Stimulated activated naive CD4-positive, alpha-beta T cell (primary cell): Measurements from ENCODE around the gene EVI5L.

Experiments used
- DNase-seq, 6 experiments: peaks; one replicate each; lab custom pipeline; 2025; lab: John Stamatoyannopoulos, UW

EVI5L gene

DNA sequence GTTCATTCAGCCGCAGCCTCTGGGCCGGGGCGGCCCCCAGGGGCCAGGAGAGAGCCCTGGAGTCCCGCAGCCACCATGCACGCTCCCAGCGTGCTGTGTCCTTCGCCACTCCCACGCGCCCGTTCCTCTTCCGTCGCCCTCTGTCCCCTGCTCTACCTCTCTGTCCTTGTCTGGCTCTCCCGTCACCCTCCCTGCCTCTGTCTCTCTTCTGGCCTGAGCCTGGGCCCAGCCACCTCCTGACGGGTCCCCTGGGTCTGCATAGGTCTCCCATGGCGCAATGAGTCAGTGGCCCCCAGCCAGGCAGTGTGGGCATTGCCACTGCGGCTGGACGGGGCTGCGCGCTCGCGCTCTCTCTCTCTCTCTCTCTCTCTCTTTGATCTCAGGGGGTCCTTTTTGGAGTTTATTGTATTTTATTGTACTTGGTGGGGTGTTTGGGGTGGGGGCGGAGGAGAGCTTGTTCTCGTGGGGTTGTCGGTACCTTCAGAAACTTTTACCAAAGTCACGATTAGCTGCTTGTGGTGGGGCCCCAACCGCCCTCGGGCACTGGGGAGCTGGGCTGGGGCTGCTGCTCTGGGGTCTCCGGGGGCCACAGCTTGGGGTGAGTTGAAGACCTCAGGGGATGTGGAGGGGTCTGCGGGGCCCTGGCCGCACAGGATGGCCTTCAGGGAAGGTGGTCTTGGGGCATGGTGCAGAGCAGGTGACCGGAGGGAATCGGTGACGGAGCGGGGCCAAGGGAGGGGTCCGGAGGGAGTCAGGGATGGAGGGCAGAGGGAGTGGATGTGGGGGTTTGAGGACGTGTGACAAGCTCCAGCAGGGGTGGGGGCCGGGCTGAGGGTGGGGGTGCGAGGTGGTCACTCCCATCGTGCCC, 82.9 kb downstream of the EVI5L start:
- no peak for DNase-seq

DNA sequence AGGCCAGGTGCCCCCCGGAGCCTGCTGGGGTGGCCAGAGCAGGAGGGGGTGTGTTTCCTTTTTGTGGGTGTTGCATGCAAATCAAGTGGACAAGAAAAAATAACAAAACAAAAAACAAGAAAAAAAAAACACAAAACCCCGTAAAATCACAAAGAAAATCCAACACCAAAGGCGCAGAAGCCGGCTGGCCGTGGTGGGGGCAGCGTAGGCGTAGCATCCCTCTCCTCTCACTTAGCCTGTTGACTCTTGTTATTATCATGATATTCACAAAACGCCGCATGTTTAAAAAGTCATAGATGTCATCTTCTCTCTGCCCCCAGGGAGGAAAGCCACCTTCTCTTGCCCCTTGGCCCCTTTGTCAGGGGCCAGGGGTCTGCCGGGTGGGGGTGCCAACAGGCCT, 83.6 kb downstream of the EVI5L start:
- no peak for DNase-seq

DNA sequence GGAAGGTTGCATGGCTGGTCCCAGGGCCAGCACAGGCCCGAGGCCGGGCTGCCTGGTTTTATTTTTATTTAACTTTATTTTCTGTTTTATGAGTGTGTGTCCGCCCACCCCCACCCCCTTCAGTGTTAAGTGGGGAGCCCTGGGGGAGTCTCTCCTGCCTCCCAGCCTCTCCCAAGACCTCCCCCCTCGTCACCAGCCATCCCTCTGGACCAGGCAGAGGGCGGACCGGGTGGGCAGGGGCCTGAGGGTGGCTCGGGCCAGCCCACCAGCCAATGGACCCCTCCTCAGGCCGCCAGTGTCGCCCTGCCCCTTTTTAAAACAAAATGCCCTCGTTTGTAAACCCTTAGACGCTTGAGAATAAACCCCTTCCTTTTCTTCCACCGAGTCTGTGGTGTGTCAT, 84.1 kb downstream of the EVI5L start:
- no peak for DNase-seq
